H9 (cell line): ENCODE data around the gene SNX11. TPM values are rescaled to one million over a fixed set of nuclear protein-coding genes. Genes with fewer than 3 reads are reported as not detected.

ENCODE experiments used
- DNase-seq: peaks from one replicate; pipeline ENCODE4 v3.0.0-alpha.2; 2017
- H2AFZ ChIP-seq: one replicate; pipeline ENCODE4 v1.6.1; 2013; ENCODE audit warnings: mild to moderate bottlenecking, low read length, control low read depth, moderate library complexity
- H2AK5ac ChIP-seq: 2 replicates; pipeline ENCODE4 v1.6.1; 2013; ENCODE audit warnings: low read length, control low read depth, mixed read lengths; ENCODE audit not compliant: insufficient read length
- H2BK120ac ChIP-seq: one replicate; pipeline ENCODE4 v1.6.1; 2013; ENCODE audit warnings: low read depth, mild to moderate bottlenecking, low read length, control low read depth, inconsistent platforms; ENCODE audit not compliant: poor library complexity, severe bottlenecking
- H2BK12ac ChIP-seq: 2 replicates; pipeline ENCODE4 v1.6.1; 2013; ENCODE audit warnings: low read length, control low read depth, mixed read lengths, low read depth; ENCODE audit not compliant: insufficient read length
- H2BK15ac ChIP-seq: 2 replicates; pipeline ENCODE4 v1.6.1; 2013; ENCODE audit warnings: low read depth, low read length, control low read depth
- H2BK20ac ChIP-seq: one replicate; pipeline ENCODE4 v1.6.1; 2013; ENCODE audit warnings: low read depth, mild to moderate bottlenecking, low read length, control low read depth, inconsistent platforms; ENCODE audit not compliant: poor library complexity, severe bottlenecking
- H2BK5ac ChIP-seq: 2 replicates; pipeline ENCODE4 v1.6.1; 2013; ENCODE audit warnings: low read length, control low read depth, mixed read lengths; ENCODE audit not compliant: insufficient read length
- H3K14ac ChIP-seq: 2 replicates; pipeline ENCODE4 v1.6.1; 2013; ENCODE audit warnings: low read length, control low read depth; ENCODE audit not compliant: insufficient read depth
- H3K18ac ChIP-seq: 2 replicates; pipeline ENCODE4 v1.6.1; 2013; ENCODE audit warnings: low read depth, mild to moderate bottlenecking, mixed read lengths, low read length, control low read depth; ENCODE audit not compliant: insufficient read length
- H3K23ac ChIP-seq: 2 replicates; pipeline ENCODE4 v1.6.1; 2013; ENCODE audit warnings: low read length, control low read depth, mixed read lengths, low read depth; ENCODE audit not compliant: insufficient read length
- H3K23me2 ChIP-seq: 2 replicates; pipeline ENCODE4 v1.6.1; 2013; ENCODE audit warnings: low read depth, mild to moderate bottlenecking, mixed read lengths, low read length, control low read depth; ENCODE audit not compliant: insufficient read length, poor library complexity, severe bottlenecking
- H3K27ac ChIP-seq: 2 replicates; pipeline ENCODE4 v1.5.1; 2013; ENCODE audit warnings: low read length, control low read depth, mixed read lengths, low read depth; ENCODE audit not compliant: insufficient read length
- H3K27me3 ChIP-seq: 2 replicates; pipeline ENCODE4 v1.6.1; 2013; ENCODE audit warnings: low read length, control low read depth, inconsistent platforms; ENCODE audit not compliant: insufficient read depth
- H3K4ac ChIP-seq: 2 replicates; pipeline ENCODE4 v1.6.1; 2013; ENCODE audit warnings: low read depth, mild to moderate bottlenecking, control low read depth, inconsistent platforms, low read length, moderate library complexity
- H3K4me1 ChIP-seq: 2 replicates; pipeline ENCODE4 v1.6.1; 2013; ENCODE audit warnings: low read length, control low read depth, inconsistent platforms; ENCODE audit not compliant: insufficient read depth
- H3K4me2 ChIP-seq: 2 replicates; pipeline ENCODE4 v1.6.1; 2013; ENCODE audit warnings: low read length, control low read depth, mixed read lengths; ENCODE audit not compliant: insufficient read length, insufficient read depth
- H3K56ac ChIP-seq: 2 replicates; pipeline ENCODE4 v1.6.1; 2013; ENCODE audit warnings: low read depth, mild to moderate bottlenecking, mixed read lengths, low read length, control low read depth; ENCODE audit not compliant: insufficient read length
- H3K79me1 ChIP-seq: 2 replicates; pipeline ENCODE4 v1.6.1; 2013; ENCODE audit warnings: low read depth, mild to moderate bottlenecking, moderate library complexity, low read length, control low read depth, inconsistent platforms; ENCODE audit not compliant: insufficient read depth, poor library complexity, severe bottlenecking
- H3K79me2 ChIP-seq: 2 replicates; pipeline ENCODE4 v1.6.1; 2013; ENCODE audit warnings: low read length, control low read depth, inconsistent platforms; ENCODE audit not compliant: insufficient read depth
- H3K9ac ChIP-seq: 2 replicates; pipeline ENCODE4 v1.6.1; 2013; ENCODE audit warnings: low read length, control low read depth, mixed read lengths; ENCODE audit not compliant: insufficient read length; ENCODE audit errors: extremely low read depth
- H3K9me3 ChIP-seq: one replicate; pipeline ENCODE4 v1.6.1; 2013; ENCODE audit warnings: low read depth, low read length, inconsistent platforms; ENCODE audit not compliant: control insufficient read depth
- H3T11ph ChIP-seq: one replicate; pipeline ENCODE4 v1.6.1; 2013; ENCODE audit warnings: mild to moderate bottlenecking, low read length, control low read depth, inconsistent platforms
- H4K20me1 ChIP-seq: one replicate; pipeline ENCODE4 v1.6.1; 2013; ENCODE audit not compliant: control insufficient read depth, insufficient read length, insufficient read depth
- H4K5ac ChIP-seq: 2 replicates; pipeline ENCODE4 v1.6.1; 2013; ENCODE audit warnings: low read depth, mild to moderate bottlenecking, mixed read lengths, low read length, control low read depth; ENCODE audit not compliant: insufficient read length
- H4K8ac ChIP-seq: replicated peaks from 2 replicates; pipeline ENCODE4 v1.6.1; 2013; ENCODE audit warnings: low read length, control low read depth, mixed read lengths, low read depth; ENCODE audit not compliant: insufficient read length
- H4K91ac ChIP-seq: 2 replicates; pipeline ENCODE4 v1.6.1; 2013; ENCODE audit warnings: low read depth, mild to moderate bottlenecking, moderate library complexity, mixed read lengths, low read length, control low read depth; ENCODE audit not compliant: insufficient read length
- H3K27ac Mint-ChIP-seq, 3 experiments: 2 replicates in 2 of 3; 3 replicates in 1 of 3; pipeline ENCODE4 v1.8.0; 2020 to 2021; ENCODE audit warnings: mixed read lengths in 3 of 3, mild to moderate bottlenecking in 1 of 3, moderate library complexity in 1 of 3
- H3K27me3 Mint-ChIP-seq: 2 replicates; pipeline ENCODE4 v1.8.0; 2021; ENCODE audit warnings: low read depth, mild to moderate bottlenecking, moderate library complexity, mixed read lengths
- H3K36me3 Mint-ChIP-seq, 3 experiments: 2 replicates in 2 of 3; 3 replicates in 1 of 3; pipeline ENCODE4 v1.8.0; 2020 to 2021; ENCODE audit warnings: low read depth in 3 of 3, mixed read lengths in 3 of 3; ENCODE audit not compliant: insufficient read depth in 1 of 3
- H3K4me1 Mint-ChIP-seq, 2 experiments: 2 replicates each; pipeline ENCODE4 v1.8.0; 2020; ENCODE audit warnings: mixed read lengths in 2 of 2
- H3K4me3 Mint-ChIP-seq, 2 experiments: 2 replicates in 1 of 2; 3 replicates in 1 of 2; pipeline ENCODE4 v1.8.0; 2020 to 2021; ENCODE audit warnings: mild to moderate bottlenecking in 2 of 2, mixed read lengths in 2 of 2, moderate library complexity in 1 of 2
- H3K9me3 Mint-ChIP-seq, 2 experiments: 2 replicates in 1 of 2; 3 replicates in 1 of 2; pipeline ENCODE4 v1.8.0; 2020; ENCODE audit warnings: mild to moderate bottlenecking in 2 of 2, mixed read lengths in 2 of 2, moderate library complexity in 1 of 2
- WGBS: extraction: QIAGEN DNeasy Blood & Tissue Kit; methylation state at CpG from one replicate; pipeline ENCODE4 v1.1.7; 2013; ENCODE audit warnings: missing lambda C conversion rate, low lambda C conversion rate, mixed read lengths; ENCODE audit not compliant: insufficient read length; ENCODE audit errors: extremely low coverage; 5-methylcytosine and 5-hydroxymethylcytosine counted together
- total RNA-seq: library from RNA; stranded (reverse); gene quantifications from 2 replicates; pipeline ENCODE4 v1.2.1, GENCODE V29; 2021
- TF ChIP-seq, protein P1 (sequence below): fragments of 200-600 bp; sonication (generic); conservative IDR thresholded peaks from 3 replicates; pipeline ENCODE4 v1.8.0; 2021; ENCODE audit warnings: antibody characterized with exemption, mild to moderate bottlenecking

The SNX11 gene
- total RNA-seq, 1 experiment from 2014 or later, result 20.0 TPM

- no peaks in the 10 kb centered on the region for H3K9me3 ChIP-seq
- no peak overlapping the region for H3K9ac ChIP-seq
- H4K5ac ChIP-seq, result no peak overlapping the region
- no peak overlapping the region for H2BK15ac ChIP-seq
- H3K27ac ChIP-seq, result no peak overlapping the region
- peaks cover 8 to 28% (median 19%) of the 10 kb centered on the region in 3 experiments; a peak in 6 of 7 replicates for H3K36me3 Mint-ChIP-seq
- no peak overlapping the region for H3K4me2 ChIP-seq
- H3K4me3 Mint-ChIP-seq, result no peak overlapping the region
- H3K4ac ChIP-seq, result no peak overlapping the region
- no peak overlapping the region for H3T11ph ChIP-seq
- H3K79me2 ChIP-seq, result peaks cover 42% of the 10 kb centered on the region; the same call in 1 of the 2 replicates
- no peak overlapping the region for H3K23ac ChIP-seq
- H2BK5ac ChIP-seq, result no peak overlapping the region
- no peaks in the 10 kb centered on the region for H3K4me1 ChIP-seq
- H3K14ac ChIP-seq, result no peak overlapping the region
- H3K56ac ChIP-seq, result no peak overlapping the region
- no peaks in the 10 kb centered on the region for H4K20me1 ChIP-seq
- H3K27me3 ChIP-seq, result no peaks in the 10 kb centered on the region
- no peak overlapping the region for H4K91ac ChIP-seq
- no peak overlapping the region for H2BK20ac ChIP-seq
- H3K79me1 ChIP-seq, result peaks cover 23% of the 10 kb centered on the region
- no peak overlapping the region for H4K8ac ChIP-seq
- H3K27ac Mint-ChIP-seq, result peak overlapping the region in 1 of 3 experiments; percentile 80; a peak in 2 of 7 replicates
- H3K27me3 Mint-ChIP-seq, result no peaks in the 10 kb centered on the region
- WGBS, result no CpG with 5 or more reads among the region's 11 CpGs
- H2BK120ac ChIP-seq, result no peak overlapping the region
- no peaks in the 10 kb centered on the region for H3K9me3 Mint-ChIP-seq
- no peak overlapping the region for H2AFZ ChIP-seq
- no peak overlapping the region for H2AK5ac ChIP-seq
- DNase-seq, result no peak
- no peaks in the 10 kb centered on the region for H3K23me2 ChIP-seq
- H2BK12ac ChIP-seq, result no peak overlapping the region
- TF ChIP-seq, protein P1, sequence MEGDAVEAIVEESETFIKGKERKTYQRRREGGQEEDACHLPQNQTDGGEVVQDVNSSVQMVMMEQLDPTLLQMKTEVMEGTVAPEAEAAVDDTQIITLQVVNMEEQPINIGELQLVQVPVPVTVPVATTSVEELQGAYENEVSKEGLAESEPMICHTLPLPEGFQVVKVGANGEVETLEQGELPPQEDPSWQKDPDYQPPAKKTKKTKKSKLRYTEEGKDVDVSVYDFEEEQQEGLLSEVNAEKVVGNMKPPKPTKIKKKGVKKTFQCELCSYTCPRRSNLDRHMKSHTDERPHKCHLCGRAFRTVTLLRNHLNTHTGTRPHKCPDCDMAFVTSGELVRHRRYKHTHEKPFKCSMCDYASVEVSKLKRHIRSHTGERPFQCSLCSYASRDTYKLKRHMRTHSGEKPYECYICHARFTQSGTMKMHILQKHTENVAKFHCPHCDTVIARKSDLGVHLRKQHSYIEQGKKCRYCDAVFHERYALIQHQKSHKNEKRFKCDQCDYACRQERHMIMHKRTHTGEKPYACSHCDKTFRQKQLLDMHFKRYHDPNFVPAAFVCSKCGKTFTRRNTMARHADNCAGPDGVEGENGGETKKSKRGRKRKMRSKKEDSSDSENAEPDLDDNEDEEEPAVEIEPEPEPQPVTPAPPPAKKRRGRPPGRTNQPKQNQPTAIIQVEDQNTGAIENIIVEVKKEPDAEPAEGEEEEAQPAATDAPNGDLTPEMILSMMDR, result no peak
- no peak overlapping the region for H3K18ac ChIP-seq
- peaks cover 3 to 7% of the 10 kb centered on the region in 2 experiments; a peak in 3 of 4 replicates for H3K4me1 Mint-ChIP-seq
These were observed 14.1 kb upstream of the SNX11 start for GRCh38 chr17:48093341-48094045.
